Left renal cortex interstitium (tissue), 4 donors: Measurements from ENCODE around the gene EIF1AY. TPM values are rescaled to one million over a fixed set of nuclear protein-coding genes. Genes with fewer than 3 reads are reported as not detected.
A peak's percentile ranks its signal among the peaks of the same experiment; 100 is the strongest.
"Not testable (repeated sequence)": the region's sequence is repeated elsewhere in the genome, so short reads cannot be mapped to it uniquely, and the experiment has no call there.

ENCODE experiments used
- DNase-seq, 4 donors: peaks; one replicate each; pipeline ENCODE4 v3.0.0-alpha.2; 2013; ENCODE audit warnings: low read depth in 4 of 4, low spot score in 2 of 4, missing footprints in 1 of 4
- polyA plus RNA-seq, 4 donors: library from polyadenylated mRNA; unstranded; fragments of 120-200 nt; gene quantifications; one replicate each; pipeline ENCODE4 v1.2.1, GENCODE V29; 2013; ENCODE audit not compliant: insufficient read length in 4 of 4

The EIF1AY gene
- 10 to 100 TPM; 49.4 to 72.5 (median 59.4) TPM for polyA plus RNA-seq

GRCh38 chrY:20575531-20576121 lies at the start of gene EIF1AY:
TSS of gene EIF1AY (plus strand) at chrY:20575776. CDS start at chrY:20575872, 96 bp downstream.
- DNase-seq: peak; percentile 74 to 87 (median 82)

- DNase-seq: no peak
Measured at GRCh38 chrY:20528435-20528834, 47.1 kb upstream of the EIF1AY start.

GRCh38 chrY:20538186-20538585 lies 37.4 kb upstream of the EIF1AY start:
- no peak for DNase-seq

- no peak for DNase-seq
Measured at GRCh38 chrY:20538933-20539332, 36.6 kb upstream of the EIF1AY start.

GRCh38 chrY:20544451-20544960 lies 31.1 kb upstream of the EIF1AY start:
- DNase-seq: no peak

GRCh38 chrY:20546071-20546470 lies 29.5 kb upstream of the EIF1AY start:
- no peak for DNase-seq

GRCh38 chrY:20549289-20549688 lies 26.3 kb upstream of the EIF1AY start:
- DNase-seq: no peak

GRCh38 chrY:20551840-20552239 lies 23.7 kb upstream of the EIF1AY start:
- no peak for DNase-seq

- DNase-seq: not testable (repeated sequence)
Measured at GRCh38 chrY:20552764-20553323, 22.7 kb upstream of the EIF1AY start.

- no peak for DNase-seq
Measured at GRCh38 chrY:20555820-20556219, 19.8 kb upstream of the EIF1AY start.

- DNase-seq: no peak
Measured at GRCh38 chrY:20558677-20559076, 16.9 kb upstream of the EIF1AY start.

GRCh38 chrY:20559873-20560512 lies 15.6 kb upstream of the EIF1AY start:
- peak in 2 of 4 donors; percentile 3 to 33 for DNase-seq

GRCh38 chrY:20571306-20571705 lies 4.3 kb upstream of the EIF1AY start:
- DNase-seq: no peak

GRCh38 chrY:20576506-20576905 lies 930 bp downstream of the EIF1AY start:
- DNase-seq: peak in 1 of 4 donors; percentile 3

- no peak for DNase-seq
Measured at GRCh38 chrY:20578206-20578605, 2.6 kb downstream of the EIF1AY start.

- no peak for DNase-seq
Measured at GRCh38 chrY:20581687-20582086, 6.1 kb downstream of the EIF1AY start.

GRCh38 chrY:20586161-20586560 lies 10.6 kb downstream of the EIF1AY start:
- DNase-seq: no peak

Other genes with a start within 250 kb of the EIF1AY start
- gene RPS4Y2, start 180.3 kb downstream of the EIF1AY start, polyA plus RNA-seq: under 1 TPM; 0.21 to 0.54 (median 0.35) TPM